Measurements from ENCODE around the gene SIT1. TPM values are rescaled to one million over a fixed set of nuclear protein-coding genes. Genes with fewer than 3 reads are reported as not detected.

The SIT1 gene
- total RNA-seq, 3 donors from 2014 or later: 1.2 to 3.3 (median 1.9) TPM

GRCh38 chr9:35659340-35659739 lies 8.6 kb upstream of the SIT1 start:
- no peak overlapping the region for H3K4me3 ChIP-seq
- H3K4me1 ChIP-seq (ENCODE audit: low read depth): peaks cover 55% of the 10 kb centered on the region
- DNase-seq (no peak), ATAC-seq (no peak)
- intact Hi-C loops (cut with DNase I, micrococcal nuclease): loop anchor here in 1 of 2 donors (5.0 kb wide), 1 partner anchor 73 kb away; the partner anchor contains the start of genes CREB3 and TLN1
- TF ChIP-seq CTCF (IDR thresholded peaks at IDR 0.05): no peak
- H3K36me3 ChIP-seq (ENCODE audit: low read depth): peaks cover 5% of the 10 kb centered on the region
- H3K9me3 ChIP-seq: no peaks in the 10 kb centered on the region

GRCh38 chr9:35658968-35659220 lies 8.2 kb upstream of the SIT1 start:
- peak; percentile 3 for ATAC-seq
- Histone ChIP-seq H3K4me1 (ENCODE audit: low read depth) (peaks cover 52% of the 10 kb centered on the region), H3K4me3 (peak overlapping the region; percentile 73), H3K36me3 (ENCODE audit: low read depth) (peaks cover 5% of the 10 kb centered on the region), H3K9me3 (no peaks in the 10 kb centered on the region)
- intact Hi-C loops (cut with DNase I, micrococcal nuclease): loop anchor here in 1 of 2 donors (5.0 kb wide), 1 partner anchor 73 kb away; the partner anchor contains the start of genes CREB3 and TLN1
- no peak for TF ChIP-seq CTCF (IDR thresholded peaks at IDR 0.05)
- peak in 1 of 3 donors; percentile 66 for DNase-seq

GRCh38 chr9:35658137-35658967 lies 7.6 kb upstream of the SIT1 start, which contains the start of gene CCDC107:
TSS of gene CCDC107 (plus strand) at chr9:35658292. CDS start at chr9:35658380, 88 bp downstream.
- Histone ChIP-seq H3K36me3 (ENCODE audit: low read depth) (peaks cover 5% of the 10 kb centered on the region), H3K9me3 (no peaks in the 10 kb centered on the region), H3K4me3 (peak within 1 kb of the TSS; percentile 73), H3K4me1 (ENCODE audit: low read depth) (peaks cover 52% of the 10 kb centered on the region)
- TF ChIP-seq CTCF (IDR thresholded peaks at IDR 0.05): peak; percentile 52
- intact Hi-C loops (cut with DNase I, micrococcal nuclease): loop anchor here in 1 of 2 donors (5.0 kb wide), 1 partner anchor 74 kb away; the partner anchor contains the start of genes CREB3 and TLN1
- ATAC-seq (peak; percentile 86), DNase-seq (peak; percentile 89 to 91 (median 89))

- peaks cover 5% of the 10 kb centered on the region for H3K36me3 ChIP-seq (ENCODE audit: low read depth)
- H3K4me1 ChIP-seq (ENCODE audit: low read depth): peaks cover 59% of the 10 kb centered on the region
- peak; percentile 89 for ATAC-seq
- peak within 1 kb of the TSS; percentile 73 for H3K4me3 ChIP-seq
- intact Hi-C loops (cut with DNase I, micrococcal nuclease): loop anchor here in 1 of 2 donors (5.0 kb wide), 1 partner anchor 75 kb away; the partner anchor contains the start of genes CREB3 and TLN1
- peak; percentile 95 to 98 (median 95) for DNase-seq
- H3K9me3 ChIP-seq: no peaks in the 10 kb centered on the region
- TF ChIP-seq CTCF (IDR thresholded peaks at IDR 0.05): peak; percentile 31
Observed at GRCh38 chr9:35657546-35658136, 6.9 kb upstream of the SIT1 start, which contains the start of gene RMRP. TSS of gene RMRP (minus strand) at chr9:35658019.

- TF ChIP-seq CTCF (IDR thresholded peaks at IDR 0.05): no peak
- Histone ChIP-seq H3K4me3 (no peak overlapping the region), H3K9me3 (no peaks in the 10 kb centered on the region), H3K36me3 (ENCODE audit: low read depth) (peaks cover 5% of the 10 kb centered on the region), H3K4me1 (ENCODE audit: low read depth) (peaks cover 59% of the 10 kb centered on the region)
- intact Hi-C loops (cut with DNase I, micrococcal nuclease): loop anchor here in 1 of 2 donors (5.0 kb wide), 1 partner anchor 75 kb away; the partner anchor contains the start of genes CREB3 and TLN1
- DNase-seq (no peak), ATAC-seq (no peak)
Observed at GRCh38 chr9:35656831-35657545, 6.3 kb upstream of the SIT1 start.
